Activated CD4-positive, alpha-beta T cell treated with anti-CD3 and anti-CD28 coated beads, Interleukin-2, amount 50 U/mL, for 48 hours (primary cell): Measurements from ENCODE around the gene NDE1.
A peak's percentile ranks its signal among the peaks of the same experiment; 100 is the strongest.

ENCODE experiments used
- DNase-seq, 2 experiments: peaks; one replicate each; pipeline ENCODE4 v3.0.0-alpha.2; 2020

Gene NDE1

GRCh38 chr16:15739950-15740349 lies 89.9 kb downstream of the NDE1 start:
- no peak for DNase-seq

- no peak for DNase-seq
Measured at GRCh38 chr16:15741207-15741871, 91.3 kb downstream of the NDE1 start.

- no peak for DNase-seq
Measured at GRCh38 chr16:15742716-15743115, 92.7 kb downstream of the NDE1 start.

GRCh38 chr16:15743657-15744056 lies 93.6 kb downstream of the NDE1 start:
- no peak for DNase-seq

- no peak for DNase-seq
Measured at GRCh38 chr16:15746332-15746731, 96.3 kb downstream of the NDE1 start.

- no peak for DNase-seq
Measured at GRCh38 chr16:15747937-15748336, 97.9 kb downstream of the NDE1 start.

GRCh38 chr16:15748654-15749053 lies 98.6 kb downstream of the NDE1 start:
- no peak for DNase-seq

GRCh38 chr16:15749371-15749770 lies 99.3 kb downstream of the NDE1 start:
- no peak for DNase-seq

- DNase-seq = no peak
Measured at GRCh38 chr16:15749985-15750384, 99.9 kb downstream of the NDE1 start.

GRCh38 chr16:15751940-15752339 lies 101.9 kb downstream of the NDE1 start:
- no peak for DNase-seq

- no peak for DNase-seq
Measured at GRCh38 chr16:15752717-15753488, 102.9 kb downstream of the NDE1 start.

- no peak for DNase-seq
Measured at GRCh38 chr16:15754821-15755534, 104.9 kb downstream of the NDE1 start.

GRCh38 chr16:15757077-15757386 lies 107.0 kb downstream of the NDE1 start:
- DNase-seq = no peak

- DNase-seq = peak in 1 of 2 experiments; percentile 16
Measured at GRCh38 chr16:15757630-15758251, 107.7 kb downstream of the NDE1 start.

GRCh38 chr16:15759070-15759469 lies 109.0 kb downstream of the NDE1 start:
- no peak for DNase-seq

GRCh38 chr16:15760129-15760528 lies 110.1 kb downstream of the NDE1 start:
- DNase-seq = no peak

GRCh38 chr16:15764112-15764511 lies 114.1 kb downstream of the NDE1 start:
- no peak for DNase-seq

- DNase-seq = no peak
Measured at GRCh38 chr16:15765116-15765515, 115.1 kb downstream of the NDE1 start.

- peak; percentile 23 to 31 for DNase-seq
Measured at GRCh38 chr16:15765880-15766279, 115.8 kb downstream of the NDE1 start.

GRCh38 chr16:15766918-15767317 lies 116.9 kb downstream of the NDE1 start:
- DNase-seq = no peak

GRCh38 chr16:15768201-15768600 lies 118.2 kb downstream of the NDE1 start:
- DNase-seq = no peak

GRCh38 chr16:15769239-15769638 lies 119.2 kb downstream of the NDE1 start:
- DNase-seq = no peak

- no peak for DNase-seq
Measured at GRCh38 chr16:15770107-15770506, 120.1 kb downstream of the NDE1 start.

- DNase-seq = no peak
Measured at GRCh38 chr16:15770512-15770911, 120.5 kb downstream of the NDE1 start.
